Right renal cortex interstitium (tissue), 3 donors: Measurements from ENCODE around the gene HYDIN. TPM values are rescaled to one million over a fixed set of nuclear protein-coding genes. Genes with fewer than 3 reads are reported as not detected.

Experiments used
- DNase-seq, 3 donors: peaks; one replicate each; pipeline ENCODE4 v3.0.0-alpha.2; 2013; ENCODE audit warnings: low read depth in 3 of 3, low spot score in 2 of 3
- polyA plus RNA-seq, 3 donors: library from polyadenylated mRNA; unstranded; fragments of 120-200 nt; gene quantifications; one replicate each; pipeline ENCODE4 v1.2.1, GENCODE V29; 2013; ENCODE audit not compliant: insufficient read length in 3 of 3

The HYDIN gene
- polyA plus RNA-seq, 3 donors: 11.3 to 13.1 (median 12.5) TPM

GRCh38 chr16:70795296-70795912 lies 435.1 kb downstream of the HYDIN start:
- DNase-seq: no peak

- no peak for DNase-seq
These were observed 436.5 kb downstream of the HYDIN start for GRCh38 chr16:70793851-70794502.

GRCh38 chr16:70790815-70791214 lies 439.7 kb downstream of the HYDIN start:
- DNase-seq: no peak

GRCh38 chr16:70789595-70790447 lies 440.7 kb downstream of the HYDIN start:
- no peak for DNase-seq

GRCh38 chr16:70788668-70789594 lies 441.6 kb downstream of the HYDIN start:
- DNase-seq: peak in 2 of 3 donors; percentile 54 to 66

GRCh38 chr16:70786020-70786755 lies 444.3 kb downstream of the HYDIN start:
- no peak for DNase-seq

- no peak for DNase-seq
These were observed 445.6 kb downstream of the HYDIN start for GRCh38 chr16:70784692-70785555.

- no peak for DNase-seq
These were observed 448.3 kb downstream of the HYDIN start for GRCh38 chr16:70782237-70782636.

GRCh38 chr16:70781800-70782199 lies 448.7 kb downstream of the HYDIN start:
- DNase-seq: no peak

- DNase-seq: no peak
These were observed 450.0 kb downstream of the HYDIN start for GRCh38 chr16:70780546-70780945.

- DNase-seq: no peak
These were observed 451.2 kb downstream of the HYDIN start for GRCh38 chr16:70779361-70779760.

GRCh38 chr16:70778901-70779309 lies 451.6 kb downstream of the HYDIN start:
- DNase-seq: peak; percentile 75 to 78 (median 75)

- no peak for DNase-seq
These were observed 452.5 kb downstream of the HYDIN start for GRCh38 chr16:70777973-70778406.

- no peak for DNase-seq
These were observed 453.0 kb downstream of the HYDIN start for GRCh38 chr16:70777496-70777895.

GRCh38 chr16:70775399-70775798 lies 455.1 kb downstream of the HYDIN start:
- no peak for DNase-seq

- DNase-seq: no peak
These were observed 456.3 kb downstream of the HYDIN start for GRCh38 chr16:70774261-70774660.

- no peak for DNase-seq
These were observed 458.0 kb downstream of the HYDIN start for GRCh38 chr16:70772493-70772892.

GRCh38 chr16:70770626-70771552 lies 459.6 kb downstream of the HYDIN start:
- DNase-seq: no peak
